ENCODE measurements around the gene TAB2.

DNA sequence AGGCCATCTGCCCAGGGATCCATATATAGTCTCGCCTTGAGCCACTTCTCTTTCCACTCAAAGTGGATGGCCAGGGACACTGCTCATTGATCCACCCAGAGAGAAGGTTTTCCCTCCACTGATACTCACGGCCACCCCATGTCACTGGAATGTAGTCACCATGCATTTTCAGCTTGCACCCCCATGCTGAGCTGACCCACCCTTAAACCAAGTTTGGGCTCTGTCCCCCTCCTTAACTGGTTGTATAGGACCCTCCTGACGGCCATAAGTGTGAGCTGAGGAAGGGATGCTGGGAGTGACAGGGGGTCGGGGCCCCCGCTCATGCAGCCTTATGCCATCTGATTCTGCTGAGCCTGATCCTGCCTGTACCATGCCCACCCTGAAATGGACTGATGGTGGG lies 108.2 kb downstream of the TAB2 start:
- TF ChIP-seq, protein P1, sequence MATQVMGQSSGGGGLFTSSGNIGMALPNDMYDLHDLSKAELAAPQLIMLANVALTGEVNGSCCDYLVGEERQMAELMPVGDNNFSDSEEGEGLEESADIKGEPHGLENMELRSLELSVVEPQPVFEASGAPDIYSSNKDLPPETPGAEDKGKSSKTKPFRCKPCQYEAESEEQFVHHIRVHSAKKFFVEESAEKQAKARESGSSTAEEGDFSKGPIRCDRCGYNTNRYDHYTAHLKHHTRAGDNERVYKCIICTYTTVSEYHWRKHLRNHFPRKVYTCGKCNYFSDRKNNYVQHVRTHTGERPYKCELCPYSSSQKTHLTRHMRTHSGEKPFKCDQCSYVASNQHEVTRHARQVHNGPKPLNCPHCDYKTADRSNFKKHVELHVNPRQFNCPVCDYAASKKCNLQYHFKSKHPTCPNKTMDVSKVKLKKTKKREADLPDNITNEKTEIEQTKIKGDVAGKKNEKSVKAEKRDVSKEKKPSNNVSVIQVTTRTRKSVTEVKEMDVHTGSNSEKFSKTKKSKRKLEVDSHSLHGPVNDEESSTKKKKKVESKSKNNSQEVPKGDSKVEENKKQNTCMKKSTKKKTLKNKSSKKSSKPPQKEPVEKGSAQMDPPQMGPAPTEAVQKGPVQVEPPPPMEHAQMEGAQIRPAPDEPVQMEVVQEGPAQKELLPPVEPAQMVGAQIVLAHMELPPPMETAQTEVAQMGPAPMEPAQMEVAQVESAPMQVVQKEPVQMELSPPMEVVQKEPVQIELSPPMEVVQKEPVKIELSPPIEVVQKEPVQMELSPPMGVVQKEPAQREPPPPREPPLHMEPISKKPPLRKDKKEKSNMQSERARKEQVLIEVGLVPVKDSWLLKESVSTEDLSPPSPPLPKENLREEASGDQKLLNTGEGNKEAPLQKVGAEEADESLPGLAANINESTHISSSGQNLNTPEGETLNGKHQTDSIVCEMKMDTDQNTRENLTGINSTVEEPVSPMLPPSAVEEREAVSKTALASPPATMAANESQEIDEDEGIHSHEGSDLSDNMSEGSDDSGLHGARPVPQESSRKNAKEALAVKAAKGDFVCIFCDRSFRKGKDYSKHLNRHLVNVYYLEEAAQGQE (IDR thresholded peaks at IDR 0.05; ENCODE audit: low read depth), result no peak
- TF ChIP-seq TAF1 (IDR thresholded peaks at IDR 0.05; ENCODE audit: low read depth), result no peak
- no peak for TF ChIP-seq EP300 (IDR thresholded peaks at IDR 0.05; ENCODE audit: borderline replicate concordance)
- TF ChIP-seq RAD21 (IDR thresholded peaks at IDR 0.05; ENCODE audit: low read depth), result no peak
- TF ChIP-seq YY1 (IDR thresholded peaks at IDR 0.05; ENCODE audit: low read depth), result no peak

Data from Ishikawa (cell line).